GM21786 (cell line): Measurements from ENCODE around the gene DDIT3.
A peak's percentile ranks its signal among the peaks of the same experiment; 100 is the strongest.
"Not testable (repeated sequence)": the region's sequence is repeated elsewhere in the genome, so short reads cannot be mapped to it uniquely, and the experiment has no call there.

Source experiments
- ATAC-seq: cut with Tn5 transposase; IDR thresholded peaks from one replicate; pipeline ENCODE4 v1.9.1; 2021; ENCODE audit not compliant: unreplicated experiment

DDIT3 gene

DNA sequence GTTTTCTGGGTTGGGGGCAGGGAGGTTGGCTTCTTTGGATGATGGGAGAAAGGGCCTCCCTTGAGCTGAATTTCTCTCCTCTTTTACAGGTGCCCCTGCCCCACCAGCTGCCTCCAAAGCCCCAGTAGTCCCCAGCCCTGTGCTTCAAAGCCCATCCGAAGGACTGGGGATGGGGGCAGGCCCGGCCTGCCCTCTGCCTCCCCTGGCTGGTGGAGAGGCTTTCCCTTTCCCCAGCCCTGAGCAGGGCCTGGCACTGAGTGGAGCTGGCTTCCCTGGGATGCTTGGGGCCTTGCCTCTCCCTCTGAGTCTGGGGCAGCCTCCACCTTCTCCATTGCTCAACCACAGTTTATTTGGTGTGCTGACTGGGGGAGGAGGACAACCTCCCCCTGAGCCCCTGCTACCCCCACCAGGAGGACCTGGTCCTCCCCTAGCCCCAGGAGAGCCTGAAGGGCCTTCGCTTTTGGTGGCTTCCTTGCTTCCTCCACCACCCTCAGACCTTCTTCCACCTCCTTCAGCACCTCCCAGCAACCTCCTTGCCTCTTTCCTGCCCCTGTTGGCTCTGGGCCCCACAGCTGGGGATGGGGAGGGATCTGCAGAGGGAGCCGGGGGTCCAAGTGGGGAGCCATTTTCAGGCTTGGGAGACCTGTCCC, 6.3 kb upstream of the DDIT3 start:
- ATAC-seq = no peak

DNA sequence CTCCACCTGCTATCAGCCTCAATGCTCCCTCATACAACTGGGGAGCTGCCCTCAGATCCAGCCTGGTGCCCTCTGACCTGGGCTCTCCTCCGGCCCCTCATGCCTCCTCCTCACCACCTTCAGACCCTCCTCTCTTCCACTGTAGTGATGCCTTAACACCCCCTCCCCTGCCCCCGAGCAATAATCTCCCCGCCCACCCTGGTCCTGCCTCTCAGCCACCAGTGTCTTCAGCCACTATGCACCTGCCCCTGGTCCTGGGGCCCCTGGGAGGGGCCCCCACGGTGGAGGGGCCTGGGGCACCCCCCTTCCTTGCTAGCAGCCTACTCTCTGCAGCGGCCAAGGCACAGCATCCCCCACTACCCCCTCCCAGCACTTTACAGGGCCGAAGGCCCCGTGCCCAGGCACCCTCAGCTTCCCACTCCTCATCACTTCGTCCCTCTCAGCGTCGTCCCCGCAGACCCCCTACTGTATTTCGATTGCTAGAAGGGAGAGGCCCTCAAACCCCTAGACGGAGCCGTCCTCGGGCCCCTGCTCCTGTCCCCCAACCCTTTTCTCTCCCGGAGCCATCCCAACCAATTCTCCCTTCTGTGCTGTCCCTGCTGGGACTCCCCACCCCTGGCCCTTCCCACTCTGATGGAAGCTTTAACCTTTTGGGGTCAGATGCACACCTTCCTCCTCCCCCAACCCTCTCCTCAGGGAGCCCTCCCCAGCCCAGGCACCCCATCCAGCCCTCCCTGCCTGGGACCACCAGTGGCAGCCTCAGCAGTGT, 5.5 kb upstream of the DDIT3 start:
- no peak for ATAC-seq

DNA sequence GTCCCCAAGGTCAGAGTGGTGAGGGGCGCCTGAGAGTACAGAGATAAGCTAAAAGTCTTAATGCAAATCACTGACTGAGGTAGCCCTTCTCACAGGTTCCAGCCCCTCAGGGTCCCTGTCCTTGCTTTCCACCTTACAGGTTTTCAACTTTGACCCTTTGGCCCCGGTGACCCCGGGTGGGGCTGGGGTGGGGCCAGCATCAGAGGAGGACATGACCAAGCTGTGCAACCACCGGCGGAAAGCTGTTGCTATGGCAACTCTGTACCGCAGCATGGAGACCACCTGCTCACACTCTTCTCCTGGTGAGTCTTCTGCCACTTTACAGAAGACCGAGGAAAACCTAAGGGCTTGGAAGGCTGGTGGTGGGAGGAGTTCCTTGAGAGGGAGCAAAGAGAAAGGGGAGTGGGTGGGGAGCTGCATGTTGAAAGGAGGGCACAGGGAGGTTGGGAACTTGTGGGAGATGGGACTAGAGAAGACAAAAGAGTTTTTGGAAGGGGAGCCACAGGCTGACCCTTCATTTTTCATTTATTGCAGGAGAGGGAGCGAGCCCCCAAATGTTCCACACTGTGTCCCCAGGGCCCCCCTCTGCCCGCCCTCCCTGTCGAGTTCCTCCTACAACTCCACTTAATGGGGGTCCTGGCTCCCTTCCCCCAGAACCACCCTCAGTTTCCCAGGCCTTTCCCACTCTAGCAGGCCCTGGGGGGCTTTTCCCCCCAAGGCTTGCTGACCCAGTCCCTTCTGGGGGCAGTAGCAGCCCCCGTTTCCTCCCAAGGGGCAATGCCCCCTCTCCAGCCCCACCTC, 4.7 kb upstream of the DDIT3 start:
- no peak for ATAC-seq

DNA sequence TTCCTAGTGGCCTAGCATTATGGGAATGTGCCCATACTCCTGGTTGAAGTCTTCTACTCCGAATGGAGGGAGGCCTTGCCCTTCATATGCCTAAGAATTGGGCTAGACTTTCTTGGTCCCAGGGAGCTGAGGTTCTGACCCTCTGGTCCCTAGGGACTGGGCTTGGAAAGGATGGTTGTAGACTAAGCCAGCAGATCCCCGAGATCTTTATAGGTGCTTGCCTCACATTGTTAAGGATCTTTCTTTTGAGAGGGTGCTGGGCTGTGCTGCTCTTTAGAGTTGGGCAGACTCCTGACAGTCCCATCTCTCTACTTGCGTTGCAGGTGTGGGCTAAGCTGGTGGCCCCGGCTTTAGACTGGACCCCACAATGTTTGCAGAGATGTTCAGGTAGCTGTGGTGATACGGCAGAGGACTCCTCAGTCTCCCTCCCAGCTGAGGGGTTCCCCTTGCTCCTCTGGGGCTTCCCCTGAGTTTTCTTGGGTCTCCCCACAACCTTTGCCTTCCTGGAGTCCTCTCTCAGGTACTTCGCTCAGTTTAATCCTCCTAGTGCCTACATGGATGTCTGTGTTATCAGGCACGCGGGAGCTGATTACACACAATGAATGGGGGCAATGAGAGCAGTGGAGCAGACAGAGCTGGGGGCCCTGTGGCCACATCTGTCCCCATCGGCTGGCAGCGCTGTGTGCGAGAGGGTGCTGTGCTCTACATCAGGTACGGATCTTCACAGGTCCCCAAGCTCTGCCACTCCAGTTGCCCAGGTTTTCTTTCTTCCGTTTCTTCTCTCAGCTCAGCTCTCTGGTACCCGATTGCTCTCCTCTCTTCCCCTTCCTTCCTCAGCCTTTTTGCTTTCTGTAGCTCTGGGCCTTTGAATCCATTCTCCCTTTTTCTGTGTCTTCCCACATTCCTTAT, 3.6 kb upstream of the DDIT3 start:
- no peak for ATAC-seq

DNA sequence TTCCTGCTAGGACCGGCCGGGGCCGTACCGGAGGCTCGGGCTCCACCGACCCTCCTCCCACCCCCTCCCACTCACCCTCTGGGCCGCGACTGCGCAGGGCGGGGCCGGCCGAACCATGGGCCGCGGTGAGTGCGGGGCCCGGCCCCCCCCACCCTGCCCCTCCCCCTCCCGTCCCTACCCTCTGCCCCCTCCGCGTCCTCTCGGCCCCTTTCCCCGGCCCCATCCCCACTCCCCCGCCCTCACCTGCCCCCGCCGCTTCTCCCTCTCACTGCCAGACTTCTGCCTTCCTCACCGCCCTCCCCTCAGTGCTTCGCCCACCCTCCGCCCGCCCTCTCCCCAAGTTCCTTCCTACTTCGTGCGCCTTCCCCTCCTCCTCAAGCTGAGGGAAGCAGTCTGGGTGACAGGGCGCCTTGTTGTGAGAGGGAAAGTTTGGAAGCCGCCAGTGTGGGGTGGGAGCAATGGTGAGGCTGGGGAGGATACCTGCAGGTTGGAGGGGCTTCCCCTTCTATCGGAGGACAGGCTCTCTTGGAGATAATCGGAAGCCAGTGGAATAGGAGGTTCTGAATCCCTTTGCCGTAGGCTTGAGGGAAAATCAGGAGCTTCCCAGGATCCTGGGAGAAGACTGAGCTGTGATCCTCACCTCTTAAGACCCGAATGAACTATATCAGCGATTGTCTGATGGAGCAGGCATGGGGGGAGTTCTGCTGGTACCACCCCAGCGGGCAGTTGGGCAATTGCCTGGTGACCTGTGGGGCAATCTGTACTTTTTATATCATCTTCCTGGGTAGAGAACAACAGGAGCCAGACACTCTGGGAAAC, 2.8 kb upstream of the DDIT3 start:
- no peak for ATAC-seq

DNA sequence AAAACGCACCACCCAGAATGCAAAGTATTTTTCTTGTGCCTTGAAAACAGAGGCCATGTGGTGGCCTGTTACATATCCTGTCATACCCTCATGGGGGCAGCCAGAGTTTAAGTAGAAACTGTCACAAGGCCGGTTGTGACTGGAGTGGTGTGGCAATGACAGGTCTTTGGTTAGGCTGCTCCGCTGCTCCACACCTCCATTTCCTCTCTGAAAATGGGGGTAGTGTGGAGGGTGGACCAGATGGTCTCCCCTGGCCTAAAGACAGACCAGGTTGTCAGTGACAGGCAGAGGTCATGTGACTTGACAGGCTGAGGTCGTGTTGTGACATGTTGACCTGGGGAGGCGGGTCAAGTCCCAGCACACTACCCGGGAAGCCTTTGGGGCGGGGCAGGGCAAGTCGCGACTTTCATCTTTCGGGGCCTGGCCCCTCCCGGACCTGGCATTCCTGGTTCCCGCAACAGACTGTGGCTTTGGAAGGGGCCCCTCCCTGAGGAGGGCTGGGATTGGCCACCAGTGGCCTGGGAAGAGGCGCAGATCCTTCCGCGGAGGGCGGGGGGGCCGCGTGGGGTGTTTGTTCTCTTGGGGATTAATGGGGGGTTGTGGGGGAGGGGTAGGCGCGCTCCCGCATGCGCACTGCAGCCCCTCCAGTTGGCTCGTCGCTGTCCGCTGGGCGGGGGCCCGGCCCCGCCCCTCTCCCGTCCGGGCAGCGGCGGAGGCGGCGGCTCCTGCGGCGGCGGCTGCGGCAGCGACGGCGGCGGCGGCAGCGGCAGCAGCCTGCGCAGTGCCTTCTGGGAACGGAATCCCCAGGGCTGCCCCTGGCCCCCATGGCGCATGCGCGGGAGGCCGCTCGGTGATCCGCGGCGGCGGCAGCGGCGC, 1.9 kb upstream of the DDIT3 start, which contains the start of gene MBD6:
MBD6 (plus strand) TSS at position 814 of the 876 bp plus-strand sequence. CDS start 1,480 bp downstream, outside the sequence.
- peak; percentile 32 for ATAC-seq

DNA sequence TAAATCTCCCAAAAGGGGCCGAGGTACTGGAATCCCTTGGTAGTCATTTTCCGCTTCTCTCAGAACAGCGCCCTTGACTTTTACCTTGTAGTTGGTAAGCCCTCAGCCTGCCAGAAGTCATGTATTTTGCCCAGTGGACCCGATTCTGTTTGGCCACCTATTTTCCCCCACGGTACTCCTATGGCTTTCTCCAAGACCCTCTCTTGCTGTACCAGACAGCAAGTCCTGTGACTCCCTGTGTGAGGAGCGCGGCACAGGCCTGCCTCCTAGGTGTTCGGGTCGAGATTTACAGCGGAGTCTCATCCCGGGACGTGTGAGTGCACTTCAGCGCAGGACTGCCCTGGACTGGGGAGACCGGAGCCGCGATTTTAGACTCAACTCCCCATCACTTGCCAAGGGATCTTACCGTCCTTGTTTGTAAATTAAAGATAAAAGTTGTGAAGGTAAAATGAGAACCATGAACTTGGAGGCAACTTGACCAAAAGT, 1.3 kb upstream of the DDIT3 start:
- ATAC-seq = no peak

DNA sequence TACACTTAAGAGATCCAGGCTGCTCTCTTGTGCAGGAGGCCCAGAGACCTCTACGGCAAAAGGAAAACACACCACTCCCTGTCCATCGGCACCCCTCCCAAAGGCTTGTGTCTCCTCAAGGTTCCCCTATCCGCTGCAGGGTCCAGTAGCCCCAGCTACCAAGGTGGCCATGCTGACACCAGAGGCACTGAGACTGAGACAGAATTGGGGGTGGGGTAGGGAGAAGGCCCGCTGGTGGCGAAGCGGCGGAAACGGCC, 590 bp downstream of the DDIT3 start:
- peak; percentile 3 for ATAC-seq

DNA sequence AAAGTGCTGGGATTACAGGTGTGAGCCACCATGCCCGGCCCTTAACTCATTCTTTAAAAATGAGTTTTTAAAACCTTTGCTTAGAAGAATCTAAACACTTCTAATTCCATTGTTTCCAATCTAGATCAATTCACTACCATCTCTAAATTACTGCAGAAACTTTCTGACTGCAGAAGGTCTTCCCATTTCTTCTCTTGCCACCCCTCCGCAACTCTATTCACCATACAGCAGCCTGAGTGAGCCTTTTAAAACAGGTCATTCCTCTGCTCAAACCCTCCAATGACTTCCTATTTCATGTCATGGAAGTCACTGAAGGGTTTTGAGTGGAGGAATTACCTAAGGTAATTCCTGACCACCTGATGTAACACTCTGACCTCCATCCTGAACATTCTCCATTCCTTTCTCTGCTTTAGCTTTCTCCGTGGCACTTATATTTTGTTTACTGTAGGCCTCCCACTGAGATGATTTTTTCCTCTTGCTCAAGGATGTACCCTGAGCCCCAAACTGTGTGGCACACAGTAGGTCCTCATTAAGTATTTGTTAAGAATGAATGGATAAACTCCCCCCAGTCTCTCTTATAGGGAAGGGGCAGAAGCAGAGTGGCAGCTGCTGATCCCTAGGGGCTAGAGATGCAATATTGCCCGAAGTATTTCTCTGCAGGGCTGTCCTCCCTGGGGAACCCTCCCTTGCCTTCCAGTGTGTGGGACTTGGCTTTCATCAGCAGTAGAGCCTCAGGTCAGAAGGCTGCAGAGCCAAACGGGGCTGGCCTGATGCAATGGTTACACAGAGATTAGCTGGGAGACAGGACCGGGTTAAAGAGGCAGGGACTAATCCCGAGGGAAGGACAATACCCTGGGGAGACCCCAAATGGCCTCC, 1.2 kb downstream of the DDIT3 start:
- ATAC-seq = no peak

DNA sequence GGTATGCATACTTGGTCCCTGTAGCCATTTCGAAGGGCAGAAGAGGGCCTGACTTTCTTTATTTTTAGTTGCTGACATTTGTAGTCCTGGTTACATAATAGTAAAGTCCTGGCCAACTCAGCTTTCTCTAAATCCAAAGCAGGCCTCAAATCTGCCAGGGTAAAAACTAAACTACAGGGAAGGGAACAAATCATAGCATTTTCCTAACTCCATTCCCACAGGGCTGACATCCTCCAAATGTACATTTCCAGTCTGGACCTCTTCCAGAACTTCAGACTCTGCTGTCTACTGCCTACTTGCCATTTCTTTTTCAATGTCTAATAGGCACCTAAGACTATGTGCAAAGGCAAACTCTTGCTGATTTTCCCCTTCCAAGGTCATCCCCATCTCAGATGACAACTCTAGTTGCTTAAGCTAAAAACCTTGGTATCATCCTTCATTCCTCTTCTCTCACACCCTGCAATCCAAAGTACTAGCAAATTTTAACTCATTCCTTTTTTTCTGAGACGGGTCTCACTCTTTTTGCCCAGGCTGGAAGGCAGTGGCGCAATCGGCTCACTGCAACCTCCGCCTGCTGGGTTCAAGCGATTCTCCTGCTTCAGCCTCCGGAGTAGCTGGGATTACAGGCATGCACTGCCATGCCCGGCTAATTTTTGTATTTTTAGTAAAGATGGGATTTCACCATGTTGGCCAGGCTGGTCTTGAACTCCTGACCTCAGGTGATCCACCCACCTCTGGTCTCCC, 2.0 kb downstream of the DDIT3 start:
- ATAC-seq = no peak

DNA sequence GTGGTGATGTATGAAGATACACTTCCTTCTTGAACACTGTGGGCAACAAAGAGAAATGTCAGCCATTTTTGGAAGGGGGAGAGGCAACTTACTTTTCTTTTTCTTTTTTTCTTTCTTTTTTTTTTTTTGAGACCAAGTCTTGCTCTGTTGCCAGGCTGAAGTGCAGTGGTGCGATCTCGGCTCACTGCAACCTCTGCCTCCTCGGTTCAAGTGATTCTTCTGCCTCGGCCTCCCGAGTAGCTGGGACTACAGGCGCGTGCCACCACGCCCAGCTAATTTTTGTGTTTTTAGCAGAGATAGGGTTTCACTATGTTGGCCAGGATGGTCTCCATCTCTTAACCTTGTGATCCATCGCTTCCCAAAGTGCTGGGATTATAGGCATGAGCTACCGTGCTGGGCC, 2.6 kb downstream of the DDIT3 start:
- not testable (repeated sequence) for ATAC-seq

DNA sequence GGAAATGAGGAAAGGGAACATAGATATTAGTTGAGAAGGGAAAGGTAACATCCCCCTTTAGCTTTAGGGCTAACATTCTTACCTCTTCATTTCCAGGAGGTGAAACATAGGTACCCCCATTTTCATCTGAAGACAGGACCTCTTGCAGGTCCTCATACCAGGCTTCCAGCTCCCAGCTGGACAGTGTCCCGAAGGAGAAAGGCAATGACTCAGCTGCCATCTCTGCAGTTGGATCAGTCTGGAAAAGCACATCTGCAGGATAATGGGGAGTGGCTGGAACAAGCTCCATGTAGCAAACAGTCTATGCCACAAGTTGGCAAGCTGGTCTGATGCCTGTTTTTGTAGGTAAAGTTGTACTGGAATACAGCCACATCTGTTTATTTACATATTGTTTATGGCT, 3.1 kb downstream of the DDIT3 start:
- no peak for ATAC-seq

DNA sequence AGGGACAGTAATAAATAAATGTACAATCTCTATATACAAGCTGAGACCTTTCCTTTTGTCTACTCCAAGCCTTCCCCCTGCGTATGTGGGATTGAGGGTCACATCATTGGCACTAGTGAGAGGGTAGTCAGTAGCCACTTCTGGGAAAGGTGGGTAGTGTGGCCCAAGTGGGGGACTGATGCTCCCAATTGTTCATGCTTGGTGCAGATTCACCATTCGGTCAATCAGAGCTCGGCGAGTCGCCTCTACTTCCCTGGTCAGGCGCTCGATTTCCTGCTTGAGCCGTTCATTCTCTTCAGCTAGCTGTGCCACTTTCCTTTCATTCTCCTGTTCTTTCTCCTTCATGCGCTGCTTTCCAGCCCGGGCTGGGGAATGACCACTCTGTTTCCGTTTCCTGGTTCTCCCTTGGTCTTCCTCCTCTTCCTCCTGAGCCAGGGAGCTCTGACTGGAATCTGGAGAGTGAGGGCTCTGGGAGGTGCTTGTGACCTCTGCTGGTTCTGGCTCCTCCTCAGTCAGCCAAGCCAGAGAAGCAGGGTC, 3.6 kb downstream of the DDIT3 start:
- ATAC-seq = no peak

DNA sequence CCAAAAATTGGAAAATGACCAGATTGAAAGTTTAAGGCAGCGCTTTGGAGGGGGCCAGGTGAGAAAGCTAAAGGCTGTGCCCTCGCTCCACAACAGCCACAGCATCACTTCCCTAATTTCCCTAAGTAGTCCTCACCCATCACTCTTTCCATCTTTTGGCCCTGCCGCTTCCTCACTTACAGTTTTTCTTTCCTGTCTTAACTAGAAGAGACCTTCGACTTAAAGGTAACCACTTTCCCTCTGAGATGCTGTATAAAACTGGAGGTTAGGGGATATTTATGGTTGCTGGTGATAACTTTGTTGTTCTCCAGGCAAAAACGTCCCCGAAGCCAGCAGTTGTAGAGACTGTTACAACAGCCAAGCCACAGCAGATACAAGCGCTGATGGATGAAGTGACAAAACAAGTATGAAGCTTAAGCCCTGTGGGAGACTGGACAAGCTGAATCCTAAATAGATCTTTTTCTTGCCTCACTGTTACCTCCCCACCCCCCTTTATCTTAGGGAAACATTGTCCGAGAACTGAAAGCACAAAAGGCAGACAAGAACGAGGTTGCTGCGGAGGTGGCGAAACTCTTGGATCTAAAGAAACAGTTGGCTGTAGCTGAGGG, 4.3 kb downstream of the DDIT3 start:
- no peak for ATAC-seq

DNA sequence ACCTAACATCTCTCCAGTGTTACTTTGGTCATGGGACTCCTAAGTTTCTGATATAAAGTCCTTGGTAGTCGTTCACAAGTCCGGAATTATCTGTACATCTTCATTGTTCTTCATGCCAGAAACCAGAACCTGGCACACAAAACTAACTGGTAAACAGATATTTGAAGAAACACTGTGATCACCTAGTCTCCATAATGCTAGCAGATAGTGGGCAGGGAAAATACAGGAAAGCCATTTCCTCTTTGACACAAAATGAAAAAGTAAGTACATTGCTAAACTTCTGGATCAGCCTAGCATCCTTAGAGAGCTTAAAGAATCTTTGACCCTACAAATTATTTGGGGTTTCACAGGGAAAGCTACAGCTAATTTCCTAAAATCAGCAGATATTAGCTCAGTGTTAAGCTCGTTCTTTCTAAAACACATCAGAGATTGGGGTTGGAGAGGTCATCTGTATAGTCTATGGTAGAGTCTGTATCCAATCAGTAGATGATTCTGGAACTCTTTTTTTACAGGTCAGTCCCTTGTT, 4.8 kb downstream of the DDIT3 start:
- no peak for ATAC-seq

DNA sequence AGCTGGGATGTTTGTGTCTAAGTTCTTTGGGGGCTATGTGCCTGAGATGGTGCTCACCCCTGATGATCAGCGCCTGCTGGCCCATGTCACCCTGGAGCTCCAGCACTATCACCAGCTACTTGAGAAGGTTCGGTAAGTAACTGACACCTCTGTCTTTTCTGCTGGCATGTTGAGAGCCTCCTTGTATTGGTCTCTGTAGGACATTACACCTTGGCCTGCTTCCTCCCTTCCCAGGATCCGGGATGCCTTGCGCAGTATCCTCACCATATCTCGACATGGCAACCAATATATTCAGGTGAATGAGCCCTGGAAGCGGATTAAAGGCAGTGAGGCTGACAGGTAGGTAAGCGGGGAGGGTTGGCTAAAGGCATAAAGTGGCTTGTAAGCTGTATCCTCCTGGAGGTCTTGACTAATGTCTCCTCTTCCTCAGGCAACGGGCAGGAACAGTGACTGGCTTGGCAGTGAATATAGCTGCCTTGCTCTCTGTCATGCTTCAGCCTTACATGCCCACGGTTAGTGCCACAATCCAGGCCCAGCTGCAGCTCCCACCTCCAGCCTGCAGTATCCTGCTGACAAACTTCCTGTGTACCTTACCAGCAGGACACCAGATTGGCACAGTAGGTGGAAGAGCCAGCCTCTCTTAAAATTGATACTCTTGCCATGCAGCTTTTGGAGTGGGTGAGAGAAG, 5.5 kb downstream of the DDIT3 start:
- ATAC-seq = no peak
